ENCODE data around the gene AFMID.

AFMID gene

GRCh38 chr17:78180508-78180907, 6.7 kb upstream of the AFMID start:
- no peak for DNase-seq

- DNase-seq = no peak
Measured at GRCh38 chr17:78182504-78182903, 4.7 kb upstream of the AFMID start.

- DNase-seq = no peak
Measured at GRCh38 chr17:78183916-78184315, 3.2 kb upstream of the AFMID start.

- DNase-seq = no peak
Measured at GRCh38 chr17:78184351-78184750, 2.8 kb upstream of the AFMID start.

GRCh38 chr17:78184868-78185267, 2.3 kb upstream of the AFMID start:
- no peak for DNase-seq

GRCh38 chr17:78185981-78186691, 1.0 kb upstream of the AFMID start:
- peak; percentile 75 for DNase-seq

- no peak for DNase-seq
Measured at GRCh38 chr17:78196716-78197115, 9.6 kb downstream of the AFMID start.

GRCh38 chr17:78197147-78197832, 10.1 kb downstream of the AFMID start:
- no peak for DNase-seq

- DNase-seq = no peak
Measured at GRCh38 chr17:78200451-78200850, 13.3 kb downstream of the AFMID start.

- DNase-seq = no peak
Measured at GRCh38 chr17:78202666-78203065, 15.5 kb downstream of the AFMID start.

GRCh38 chr17:78204387-78205123, 17.4 kb downstream of the AFMID start:
- no peak for DNase-seq

GRCh38 chr17:78205124-78205775, 18.1 kb downstream of the AFMID start:
- DNase-seq = no peak

- DNase-seq = no peak
Measured at GRCh38 chr17:78206298-78206697, 19.1 kb downstream of the AFMID start.

- no peak for DNase-seq
Measured at GRCh38 chr17:78208486-78208885, 21.3 kb downstream of the AFMID start.

GRCh38 chr17:78210111-78210510, 22.9 kb downstream of the AFMID start:
- DNase-seq = no peak

- DNase-seq = no peak
Measured at GRCh38 chr17:78211032-78211431, 23.9 kb downstream of the AFMID start.

GRCh38 chr17:78214016-78214705, 27.0 kb downstream of the AFMID start, which contains the start of gene BIRC5:
TSS of gene BIRC5 (plus strand) at chr17:78214253. CDS start at chr17:78214317, 64 bp downstream.
- DNase-seq = peak; percentile 91

- DNase-seq = no peak
Measured at GRCh38 chr17:78214706-78215061, 27.5 kb downstream of the AFMID start.

GRCh38 chr17:78219396-78220150, 32.4 kb downstream of the AFMID start:
- no peak for DNase-seq

GRCh38 chr17:78223061-78223460, 35.9 kb downstream of the AFMID start:
- DNase-seq = no peak

GRCh38 chr17:78223765-78224164, 36.6 kb downstream of the AFMID start:
- no peak for DNase-seq

All from femur (tissue), 1 donor.